Ishikawa (cell line): ENCODE measurements around the gene CFAP57.

ENCODE experiments used
- CEBPB ChIP-seq: IDR thresholded peaks from 2 replicates; pipeline ENCODE4 v1.6.1; 2012
- EP300 ChIP-seq: IDR thresholded peaks from 2 replicates; pipeline ENCODE4 v1.6.1; 2012; ENCODE audit warnings: borderline replicate concordance
- RAD21 ChIP-seq: IDR thresholded peaks from 2 replicates; pipeline ENCODE4 v1.6.1; 2012; ENCODE audit warnings: low read depth
- TAF1 ChIP-seq: IDR thresholded peaks from 2 replicates; pipeline ENCODE4 v1.6.1; 2012; ENCODE audit warnings: low read depth, mild to moderate bottlenecking
- YY1 ChIP-seq: IDR thresholded peaks from 2 replicates; pipeline ENCODE4 v1.6.1; 2012; ENCODE audit warnings: low read depth
- TF ChIP-seq, protein P1 (sequence below): IDR thresholded peaks from 2 replicates; pipeline ENCODE4 v1.6.1; 2012

DNA sequence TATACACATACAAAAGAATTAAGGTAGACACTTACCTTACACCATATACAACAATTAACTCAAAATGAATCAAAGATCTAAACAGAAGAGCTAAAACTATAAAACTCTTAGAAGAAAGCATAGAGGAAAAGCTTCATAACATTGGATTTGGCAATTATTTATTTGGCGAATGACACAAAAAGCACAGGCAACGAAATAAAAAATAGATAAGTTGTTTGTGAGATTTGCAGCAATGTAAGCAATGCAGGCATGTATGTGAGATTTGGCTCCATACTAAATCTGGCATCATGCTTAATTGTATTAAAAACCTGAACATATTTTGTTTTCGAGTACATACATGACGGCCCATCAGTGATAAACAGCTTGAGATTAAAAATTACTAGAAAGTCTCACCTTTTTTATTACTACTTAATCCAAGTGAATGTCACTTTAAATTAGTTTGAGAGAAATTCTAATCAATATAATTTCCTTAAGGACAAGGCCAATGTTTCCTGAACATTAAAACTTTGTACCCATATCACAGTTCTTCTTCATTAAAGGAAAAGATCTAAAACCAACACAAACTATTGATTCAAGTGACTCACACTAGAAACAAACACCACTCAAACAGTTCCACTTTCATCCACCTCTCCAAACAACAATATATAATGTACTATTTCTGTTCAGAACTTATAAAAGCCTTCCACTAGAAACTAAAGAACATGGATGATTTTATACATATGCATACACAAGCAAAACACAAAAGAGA lies 74.5 kb downstream of the CFAP57 start:
- TF ChIP-seq RAD21 (no peak), EP300 (no peak), TAF1 (no peak), YY1 (no peak), CEBPB (no peak)
- TF ChIP-seq, protein P1, sequence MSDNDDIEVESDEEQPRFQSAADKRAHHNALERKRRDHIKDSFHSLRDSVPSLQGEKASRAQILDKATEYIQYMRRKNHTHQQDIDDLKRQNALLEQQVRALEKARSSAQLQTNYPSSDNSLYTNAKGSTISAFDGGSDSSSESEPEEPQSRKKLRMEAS = no peak
